ENCODE data around the gene ABTB2. TPM values are rescaled to one million over a fixed set of nuclear protein-coding genes. Genes with fewer than 3 reads are reported as not detected.

Gene ABTB2
- total RNA-seq, 1 donor from 2014 or later, result 3.4 TPM

DNA sequence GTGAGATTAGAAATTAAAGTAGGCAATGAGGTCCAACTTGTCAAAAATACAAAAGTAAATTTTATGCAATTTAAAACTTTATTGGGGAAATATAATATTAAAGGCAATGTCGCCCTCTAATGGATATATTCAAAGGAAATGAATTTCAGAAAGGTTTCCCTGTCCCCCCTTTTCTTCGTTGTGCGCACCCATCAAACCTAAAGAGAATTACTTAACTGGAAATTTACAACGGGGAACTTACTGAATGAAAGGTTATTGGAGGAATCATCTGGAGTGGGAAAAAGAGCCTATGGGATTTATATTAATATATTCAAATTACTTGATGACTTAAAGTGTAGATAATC lies 1.7 kb upstream of the ABTB2 start:
- ATAC-seq, result no peak

DNA sequence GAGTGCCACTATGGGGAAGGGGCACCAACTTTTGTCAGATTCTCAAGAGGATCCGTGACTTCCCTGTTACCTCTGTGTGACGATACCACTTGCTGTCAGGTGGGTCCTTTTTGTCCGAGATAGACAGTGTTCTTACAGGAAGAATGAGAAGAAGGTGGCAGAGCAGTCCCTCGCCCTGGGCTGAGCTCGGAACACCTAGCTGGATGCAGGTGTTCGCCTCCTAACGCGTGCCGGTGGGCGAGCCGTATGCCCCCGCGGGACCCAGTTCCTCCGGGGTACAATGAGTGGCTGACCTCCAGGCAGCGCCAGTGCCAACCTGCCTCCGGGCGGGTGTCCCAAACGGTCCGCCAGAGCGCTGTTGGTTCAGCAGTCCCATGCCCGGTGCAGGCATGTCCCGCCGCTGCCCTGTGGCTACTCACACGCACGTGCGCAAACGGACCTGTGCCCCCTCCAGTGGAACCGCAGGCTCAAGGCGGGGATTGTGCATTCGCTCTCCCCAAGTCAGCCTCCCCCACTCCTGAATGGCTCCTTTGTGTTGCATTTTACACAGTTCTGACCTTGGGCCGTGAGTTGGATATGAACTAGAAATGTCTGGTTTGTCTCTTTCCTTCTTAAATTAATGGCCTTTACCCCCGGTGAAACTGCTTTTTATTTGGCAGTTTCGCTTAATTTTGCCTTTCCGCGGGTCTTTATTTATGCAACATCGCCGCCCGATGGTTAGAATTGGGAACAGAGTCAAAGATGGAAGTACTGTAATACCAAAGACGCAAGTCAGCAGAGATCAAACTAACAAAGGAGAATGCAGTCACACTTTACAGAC lies 1.1 kb upstream of the ABTB2 start:
- peak; percentile 5 for ATAC-seq

DNA sequence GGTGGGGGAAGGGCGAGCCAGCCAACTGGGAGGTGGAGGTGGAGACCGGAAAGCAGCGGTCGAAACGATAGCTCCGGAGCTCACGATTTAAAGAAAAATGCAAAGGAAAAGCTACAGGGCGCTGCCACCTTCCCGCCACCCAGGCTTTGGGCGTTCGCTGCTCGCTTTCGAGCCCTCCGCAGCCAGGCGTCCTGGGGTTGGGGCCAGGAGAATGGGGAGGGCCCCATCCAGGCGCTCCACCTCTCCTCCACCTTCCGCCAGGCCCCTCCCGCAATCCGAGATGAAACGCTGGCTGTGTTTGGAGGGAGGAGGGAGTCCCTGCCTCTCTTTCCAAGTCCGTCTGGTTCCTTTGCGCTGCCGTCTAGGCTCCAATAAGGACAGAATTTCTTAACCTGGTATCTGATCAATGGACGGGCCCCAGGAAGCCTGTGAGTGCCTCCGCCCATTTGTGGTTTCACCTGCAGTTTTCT lies 483 bp upstream of the ABTB2 start:
- peak; percentile 34 for ATAC-seq

DNA sequence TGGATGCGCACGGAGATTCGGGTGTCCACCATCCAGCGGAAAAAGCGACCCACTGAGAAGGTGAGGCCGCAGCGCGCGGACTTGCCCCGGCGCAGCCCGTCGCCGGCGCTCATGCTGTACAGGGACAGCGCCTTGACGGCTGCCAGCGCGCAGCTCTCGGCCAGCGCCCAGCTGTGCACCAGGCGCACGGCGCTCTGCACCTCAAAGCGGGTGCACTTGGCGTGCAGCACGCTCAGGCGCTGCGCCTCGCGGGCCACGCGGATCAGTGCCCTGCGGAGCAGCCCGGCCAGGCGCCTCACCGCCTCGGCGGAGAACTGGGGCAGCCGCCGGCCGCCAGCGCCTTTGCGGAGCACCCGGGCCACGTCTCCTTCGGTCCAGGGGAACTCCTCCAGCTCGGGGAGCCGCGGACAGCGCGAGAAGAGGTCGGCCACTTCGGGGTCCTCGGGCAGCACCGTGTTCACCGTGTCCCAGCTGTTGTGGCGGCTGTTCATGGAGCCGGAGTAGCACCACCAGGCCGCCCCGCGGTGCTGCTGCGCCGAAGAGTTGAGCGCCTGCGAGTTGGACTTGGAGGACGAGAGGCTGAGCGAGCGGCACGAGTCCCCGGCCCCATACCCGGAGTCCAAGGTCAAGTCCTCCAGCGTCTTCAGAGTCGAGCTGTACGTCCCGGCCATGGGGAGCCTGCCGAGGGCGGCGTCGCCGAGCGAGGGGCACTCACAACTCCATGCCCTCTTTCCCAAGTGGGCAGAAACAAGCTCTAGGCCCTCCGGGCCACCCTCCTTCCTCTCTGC lies 703 bp downstream of the ABTB2 start:
- ATAC-seq, result peak; percentile 68

DNA sequence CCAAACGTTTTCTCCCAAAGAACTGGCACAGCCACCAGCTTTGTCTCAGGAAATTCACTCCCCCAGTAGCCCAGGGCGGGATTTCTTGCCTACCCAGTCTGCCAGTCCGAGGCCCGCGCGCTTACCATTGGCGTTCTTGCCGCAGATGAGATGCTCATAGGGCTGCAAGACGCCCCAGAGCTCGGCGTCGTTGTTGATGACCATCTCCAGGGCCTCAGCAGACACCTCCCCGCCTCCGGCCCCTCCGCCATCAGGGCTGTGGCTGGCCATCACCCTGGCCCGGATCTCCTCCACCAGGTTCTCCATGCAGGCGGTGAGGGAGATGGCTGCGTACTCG lies 1.3 kb downstream of the ABTB2 start:
- no peak for ATAC-seq

DNA sequence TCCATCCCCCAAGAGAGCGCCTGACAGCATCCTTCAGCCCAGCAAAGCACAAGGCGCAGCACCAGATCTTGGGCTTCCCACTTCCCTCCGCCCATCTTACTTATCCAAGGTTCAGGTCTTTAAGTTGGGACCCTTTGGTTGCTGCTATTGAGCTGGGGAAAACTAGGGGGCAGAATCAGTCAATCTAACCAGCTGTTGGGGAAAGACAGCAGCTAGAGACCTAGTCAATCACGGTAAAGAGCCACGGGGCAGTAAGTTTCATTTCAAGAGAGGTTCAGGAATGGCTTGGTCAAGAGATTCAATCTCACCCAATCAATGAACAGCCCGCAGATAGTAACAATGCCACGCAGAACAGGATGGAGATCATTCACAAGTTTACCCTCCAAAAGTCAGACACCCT lies 1.7 kb downstream of the ABTB2 start:
- no peak for ATAC-seq

DNA sequence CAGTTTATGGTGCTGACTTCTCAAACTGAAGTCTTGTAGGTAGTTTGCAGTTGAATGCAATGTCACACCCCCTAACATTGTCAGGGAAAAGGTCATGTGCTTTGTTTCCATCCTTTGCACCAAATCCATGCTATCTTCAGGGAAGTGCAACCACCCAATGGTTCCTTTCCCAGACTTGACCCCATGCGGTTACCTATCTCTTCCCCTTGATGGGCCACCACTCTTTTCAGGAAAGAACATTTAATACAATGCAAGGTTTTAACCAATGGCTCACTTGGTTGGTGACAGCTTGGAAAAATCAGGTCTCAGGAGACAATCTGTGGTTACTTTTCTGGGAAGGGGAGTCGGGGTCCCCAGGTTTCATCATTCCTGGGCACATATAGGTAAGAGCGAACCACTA lies 2.1 kb downstream of the ABTB2 start:
- no peak for ATAC-seq

DNA sequence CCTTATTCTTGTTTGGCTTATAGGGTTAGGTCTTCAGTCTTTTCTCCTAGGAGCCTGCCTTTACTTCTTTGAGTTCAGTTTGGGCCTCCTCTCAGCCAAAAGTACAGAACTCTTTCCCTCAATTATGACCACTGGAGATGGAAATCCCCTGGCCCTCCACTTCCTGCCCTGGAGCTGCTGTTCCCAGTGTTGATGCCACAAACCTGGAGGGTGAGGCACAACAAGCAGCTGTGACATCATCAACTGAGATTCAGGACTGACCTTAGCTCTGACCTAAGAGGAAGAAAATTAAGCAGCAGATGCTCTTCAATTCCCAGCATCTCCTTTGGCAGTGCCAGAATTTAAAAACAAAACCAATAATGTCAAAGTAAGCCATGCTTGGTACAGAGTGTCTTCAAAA lies 3.0 kb downstream of the ABTB2 start:
- ATAC-seq, result no peak

DNA sequence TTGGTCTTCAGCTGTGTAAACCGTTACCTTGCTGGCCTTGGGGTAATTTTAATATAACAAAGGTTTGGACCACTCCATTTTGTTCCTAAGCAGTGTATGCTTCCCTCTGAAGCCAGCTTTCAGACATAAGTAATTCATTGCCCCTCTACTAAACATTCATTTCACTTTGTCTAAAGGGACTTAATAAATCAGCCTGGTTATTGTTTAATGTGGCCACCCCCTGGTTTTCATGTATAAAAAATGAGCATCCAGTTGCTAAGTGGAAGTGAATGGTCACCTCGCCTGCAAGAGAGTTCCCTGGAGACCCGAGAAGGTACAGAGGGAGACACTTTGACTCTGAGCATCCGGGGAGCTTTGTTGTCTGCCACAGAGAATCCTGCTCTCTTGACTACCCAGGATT lies 3.9 kb downstream of the ABTB2 start:
- ATAC-seq, result no peak

DNA sequence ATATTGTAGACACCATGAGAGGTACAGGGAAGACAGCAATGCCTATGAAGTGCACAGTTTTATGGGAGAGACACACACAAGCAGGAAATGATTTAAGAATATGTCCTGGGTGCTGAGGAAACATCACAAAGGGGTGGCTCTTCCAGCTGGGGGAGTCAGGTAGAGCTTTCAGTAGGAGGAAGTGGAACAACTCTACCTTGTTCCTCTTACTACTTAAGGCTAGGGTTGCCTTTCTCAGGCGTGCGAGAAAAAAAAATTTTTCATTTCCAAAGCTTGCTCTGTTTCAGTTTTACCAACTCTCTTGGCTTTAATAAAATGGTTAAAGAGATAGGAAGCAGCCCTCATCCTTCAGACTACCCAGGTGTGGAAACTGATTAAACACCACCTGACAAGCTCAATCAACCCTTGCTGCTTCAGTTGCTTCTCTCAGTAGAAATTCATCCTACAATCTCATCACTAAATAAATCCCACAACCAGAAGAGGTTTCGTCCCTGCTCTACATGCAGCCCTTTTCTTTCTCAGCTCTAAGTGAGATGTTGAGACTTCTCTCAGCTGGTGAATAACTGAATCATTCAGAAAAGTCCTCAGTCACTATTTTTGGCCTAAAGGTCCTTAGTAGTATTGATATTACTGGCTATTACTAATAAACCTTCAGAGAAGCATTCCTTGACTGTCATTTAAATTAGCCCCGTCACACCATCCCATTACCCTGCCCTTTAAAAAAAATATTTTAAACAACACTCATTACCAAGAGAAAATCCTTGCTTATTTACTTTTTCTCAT lies 5.9 kb downstream of the ABTB2 start:
- ATAC-seq, result no peak

DNA sequence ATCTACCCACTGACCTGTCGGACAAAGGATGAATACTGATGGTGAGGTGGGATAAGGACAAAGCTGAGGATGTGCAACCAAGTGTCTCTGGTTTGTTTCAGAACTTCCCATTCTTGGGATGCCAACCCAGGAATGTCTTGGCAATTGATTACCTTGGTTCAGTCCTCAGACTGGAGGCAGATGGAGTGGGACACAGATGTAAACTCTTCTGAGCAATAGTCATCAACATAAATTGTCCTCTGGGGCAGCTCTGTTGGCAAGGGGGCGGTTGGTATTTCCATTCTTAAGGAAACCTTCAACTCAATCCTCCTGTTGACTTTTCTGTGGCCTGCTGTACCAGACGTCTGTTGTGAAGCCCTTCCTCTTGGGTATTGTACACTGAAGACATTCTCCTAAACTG lies 6.8 kb downstream of the ABTB2 start:
- ATAC-seq, result no peak

DNA sequence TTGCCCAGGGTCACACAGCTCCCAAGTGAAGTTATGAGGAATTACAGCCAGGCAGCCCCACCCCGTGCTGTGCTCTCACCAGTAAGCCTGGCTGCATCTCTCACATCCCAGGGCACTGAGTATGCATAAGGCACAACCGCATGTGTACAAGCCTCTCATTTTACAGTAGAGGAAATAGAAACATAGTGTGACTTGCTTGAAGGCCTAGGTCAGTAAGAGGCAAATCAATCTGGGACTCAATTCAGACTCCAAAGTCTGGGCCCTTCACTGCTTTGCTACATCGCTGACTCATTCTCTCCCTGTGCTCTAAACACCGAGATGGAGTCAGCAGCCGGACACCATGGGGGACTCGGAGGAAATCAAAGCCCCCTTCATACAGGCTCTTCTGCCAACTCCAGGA lies 7.9 kb downstream of the ABTB2 start:
- ATAC-seq, result peak; percentile 58

DNA sequence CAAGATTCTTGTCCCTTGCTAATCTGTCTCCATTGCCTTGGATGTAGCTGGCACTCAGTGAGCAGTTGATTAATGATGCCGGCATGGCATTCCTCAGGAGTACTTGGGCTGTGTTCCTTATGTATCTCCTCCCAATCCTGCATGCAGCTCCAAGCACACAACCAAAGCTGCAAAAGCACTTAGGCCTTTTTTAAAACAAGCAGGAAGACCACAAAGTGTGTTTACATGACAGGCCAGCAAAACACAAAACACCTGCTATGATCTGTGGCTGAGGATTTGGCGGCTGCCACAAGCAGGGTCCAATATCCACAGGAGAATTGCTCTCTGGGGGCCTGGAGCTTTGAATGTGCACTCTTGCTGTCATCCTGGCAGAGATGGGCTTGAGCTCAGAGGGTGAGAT lies 8.9 kb downstream of the ABTB2 start:
- no peak for ATAC-seq

DNA sequence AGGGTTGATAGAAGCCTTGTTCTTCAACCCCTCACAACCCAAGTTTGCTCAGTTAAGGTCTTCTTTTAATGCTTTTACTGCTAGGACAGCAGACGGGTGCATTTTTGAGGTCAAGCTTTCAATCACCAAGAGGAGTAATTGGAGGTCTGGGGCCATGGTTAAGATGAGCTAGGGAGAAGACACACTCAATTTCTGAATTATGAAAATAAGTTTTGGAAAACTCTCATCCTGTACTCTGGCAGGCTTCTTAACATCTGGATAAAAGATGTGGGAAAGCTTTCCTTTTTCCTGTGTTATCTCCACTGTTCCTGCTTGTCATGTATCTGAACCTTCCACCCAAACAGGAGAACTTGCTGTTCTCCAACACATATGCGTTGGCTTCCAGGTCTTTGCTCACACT lies 9.7 kb downstream of the ABTB2 start:
- ATAC-seq, result no peak

DNA sequence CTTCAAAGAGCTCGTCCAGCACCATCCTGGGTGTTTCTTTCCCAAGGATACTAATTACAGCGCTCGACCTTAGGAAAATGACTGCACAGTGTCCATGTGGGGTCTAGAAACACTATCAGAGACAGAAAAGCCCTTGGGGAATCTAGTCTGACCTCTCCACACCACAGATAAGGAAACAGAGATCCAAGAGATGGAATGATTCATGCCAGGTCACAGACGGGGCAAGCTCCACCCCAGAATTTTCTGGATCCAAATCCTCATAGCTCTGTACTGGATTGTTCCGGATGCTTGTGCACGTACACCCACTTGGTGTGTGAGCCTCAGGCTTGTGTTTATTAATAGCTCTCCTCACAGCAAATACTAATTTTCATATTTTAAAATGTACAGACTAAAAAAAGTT lies 11.3 kb downstream of the ABTB2 start:
- peak; percentile 76 for ATAC-seq

DNA sequence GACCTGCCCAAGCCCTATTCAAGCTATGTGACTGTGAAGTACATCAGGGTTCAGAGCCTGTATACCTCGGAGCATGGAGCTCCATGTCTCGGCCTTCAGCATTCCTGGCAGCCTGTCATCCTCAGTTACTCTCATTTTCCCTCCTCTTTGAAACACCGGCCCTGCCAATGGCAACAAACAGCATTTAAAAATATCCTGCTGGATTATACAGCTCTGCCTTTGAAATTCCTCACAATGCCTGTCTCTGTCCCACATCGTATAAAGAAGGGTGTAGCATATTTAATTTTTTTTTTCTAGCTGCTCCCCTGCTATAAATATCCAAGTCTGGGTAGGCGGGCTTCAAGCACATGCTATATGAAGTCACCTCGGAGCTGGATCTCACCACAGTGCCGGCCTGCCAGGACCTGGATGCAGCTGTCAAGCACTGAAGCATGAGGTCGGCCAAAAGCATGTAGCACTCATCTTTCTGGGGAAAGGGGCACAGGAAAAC lies 11.8 kb downstream of the ABTB2 start:
- no peak for ATAC-seq

DNA sequence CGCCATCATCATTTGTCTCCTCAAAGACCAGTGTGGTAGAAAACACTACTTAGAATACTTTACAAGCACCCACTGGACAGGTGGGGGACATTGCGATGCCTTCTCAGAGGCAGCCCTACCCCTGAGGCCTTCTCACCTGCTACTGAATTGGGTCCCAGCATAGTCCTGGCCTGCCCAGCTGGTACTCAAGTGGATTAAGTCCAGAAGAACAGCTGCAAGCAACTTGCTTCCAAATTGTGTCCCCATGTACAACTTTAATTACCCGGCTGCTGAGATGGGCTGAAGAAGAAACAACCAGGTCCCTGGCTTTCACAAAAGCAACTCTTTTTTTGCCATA lies 12.3 kb downstream of the ABTB2 start:
- no peak for ATAC-seq

DNA sequence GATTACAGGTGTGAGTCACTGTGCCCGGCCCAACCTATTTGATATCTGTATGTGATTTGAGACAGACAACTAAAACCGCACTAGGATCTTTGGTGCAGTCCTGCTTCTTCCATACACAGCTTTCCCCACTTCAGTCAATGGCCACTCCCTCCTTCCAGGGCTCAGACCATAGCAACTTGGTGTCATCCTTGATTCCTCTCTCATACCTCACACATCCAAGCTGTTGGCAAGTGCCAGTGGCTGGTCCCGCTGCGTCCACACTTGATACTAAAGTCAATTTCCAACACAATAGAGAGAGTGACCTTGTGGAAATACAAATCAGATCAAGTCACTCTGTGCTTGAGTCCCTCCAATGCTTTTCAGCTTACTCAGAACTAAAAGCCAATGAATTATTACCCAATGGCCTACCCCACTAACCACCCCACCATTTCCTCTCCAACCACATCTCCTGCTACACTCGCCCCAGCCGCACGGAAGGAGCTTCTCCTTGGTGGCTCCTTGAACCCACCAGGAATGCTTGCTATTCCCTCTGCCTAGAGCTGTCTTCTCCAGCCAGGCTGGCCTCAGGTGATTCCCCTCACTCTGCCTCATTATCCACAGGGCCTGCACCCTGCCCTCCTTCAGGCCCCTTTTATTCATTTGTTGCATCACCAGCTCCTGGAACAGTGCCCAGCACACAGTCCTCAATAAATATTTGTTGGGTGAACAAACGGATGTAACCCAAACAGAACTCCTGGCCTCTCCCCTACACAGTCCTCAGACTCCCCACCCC lies 12.9 kb downstream of the ABTB2 start:
- peak; percentile 33 for ATAC-seq

DNA sequence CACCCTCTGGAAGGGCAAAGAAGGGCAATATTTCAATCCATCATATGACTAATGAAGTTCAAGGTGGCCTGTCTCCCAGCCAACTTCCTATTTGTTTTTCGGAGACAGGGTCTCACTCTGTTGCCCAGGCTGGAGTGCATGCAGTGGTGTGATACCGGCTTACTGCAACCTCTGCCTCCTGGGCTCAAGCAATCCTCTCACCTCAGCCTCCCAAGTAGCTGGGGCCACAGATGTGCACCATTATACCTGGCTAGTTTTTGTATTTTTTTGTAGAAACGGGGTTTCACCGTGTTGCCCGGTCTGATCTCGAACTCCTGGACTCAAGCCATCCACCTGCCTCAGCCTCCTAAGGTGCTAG lies 13.4 kb downstream of the ABTB2 start:
- no peak for ATAC-seq

DNA sequence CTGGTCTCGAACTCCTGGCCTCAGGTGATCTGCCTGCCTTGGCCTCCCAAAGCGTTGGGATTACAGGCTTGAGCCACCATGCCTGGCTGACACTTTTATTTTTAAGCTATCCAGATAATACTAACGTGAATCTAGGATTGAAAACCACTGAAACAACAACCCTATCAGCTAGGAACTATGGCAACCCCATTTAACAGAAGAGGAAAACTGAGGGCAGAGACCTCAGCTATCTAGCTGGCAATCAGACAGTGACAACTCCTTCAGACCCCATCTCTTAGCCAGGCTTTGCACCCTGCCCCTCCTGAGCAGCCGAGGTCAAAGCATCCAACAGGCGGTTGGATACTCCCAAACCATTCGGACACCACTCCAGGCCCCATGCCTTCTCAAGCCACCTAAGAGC lies 14.1 kb downstream of the ABTB2 start:
- no peak for ATAC-seq

DNA sequence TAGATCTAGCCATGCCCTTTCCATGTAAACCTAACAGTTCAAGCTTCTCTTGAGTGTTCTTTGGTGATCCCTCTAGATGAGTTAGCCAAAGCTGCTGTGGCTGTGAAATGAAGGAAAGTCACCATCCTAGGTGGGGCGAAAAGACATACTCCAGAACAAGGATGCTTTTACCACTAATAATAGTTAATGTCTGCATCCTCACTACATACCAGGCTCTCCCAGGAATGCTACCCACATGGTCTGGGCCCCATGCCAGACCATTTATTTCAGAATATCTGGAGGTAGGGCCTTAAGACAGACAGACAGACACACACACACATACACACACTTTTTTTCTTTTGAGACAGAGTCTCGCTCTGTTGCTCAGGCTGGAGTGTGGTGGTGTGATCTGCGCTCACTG lies 14.7 kb downstream of the ABTB2 start:
- no peak for ATAC-seq

DNA sequence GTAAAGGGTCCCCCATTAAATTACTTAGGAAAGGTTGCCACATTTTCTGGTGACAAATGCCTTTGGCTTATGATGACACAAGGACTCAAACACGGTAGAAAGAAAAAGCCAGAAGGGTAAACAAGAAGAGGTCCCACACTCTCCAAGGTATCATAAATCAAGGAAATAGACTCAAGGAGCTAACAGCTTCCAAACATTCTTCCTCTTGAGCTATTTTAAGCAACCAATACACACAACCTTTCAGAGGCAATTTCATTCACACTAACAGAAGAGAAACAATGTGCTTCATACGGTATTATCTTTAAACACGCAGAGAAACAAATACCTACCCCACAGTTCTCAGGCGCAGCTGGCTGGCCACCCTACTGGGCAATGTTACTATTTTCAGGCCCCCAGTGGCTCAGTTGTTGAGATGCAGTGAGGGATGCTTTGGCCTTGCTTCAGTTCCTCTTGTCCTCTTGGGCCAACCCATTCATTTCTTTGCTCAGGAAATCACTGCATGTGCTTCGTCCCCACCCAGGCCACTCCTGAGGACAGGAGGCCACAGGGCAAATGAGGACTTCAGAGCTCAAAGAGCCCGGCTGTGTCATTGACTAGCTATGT lies 15.8 kb downstream of the ABTB2 start:
- peak; percentile 53 for ATAC-seq
